GM18511 (cell line): Measurements from ENCODE around the gene PUS10.
"Not testable (repeated sequence)": the region's sequence is repeated elsewhere in the genome, so short reads cannot be mapped to it uniquely, and the experiment has no call there.

Source experiments
- ATAC-seq: cut with Tn5 transposase; IDR thresholded peaks from one replicate; pipeline ENCODE4 v1.9.1; 2021; ENCODE audit warnings: mild to moderate bottlenecking, moderate library complexity; ENCODE audit not compliant: unreplicated experiment

PUS10 gene

DNA sequence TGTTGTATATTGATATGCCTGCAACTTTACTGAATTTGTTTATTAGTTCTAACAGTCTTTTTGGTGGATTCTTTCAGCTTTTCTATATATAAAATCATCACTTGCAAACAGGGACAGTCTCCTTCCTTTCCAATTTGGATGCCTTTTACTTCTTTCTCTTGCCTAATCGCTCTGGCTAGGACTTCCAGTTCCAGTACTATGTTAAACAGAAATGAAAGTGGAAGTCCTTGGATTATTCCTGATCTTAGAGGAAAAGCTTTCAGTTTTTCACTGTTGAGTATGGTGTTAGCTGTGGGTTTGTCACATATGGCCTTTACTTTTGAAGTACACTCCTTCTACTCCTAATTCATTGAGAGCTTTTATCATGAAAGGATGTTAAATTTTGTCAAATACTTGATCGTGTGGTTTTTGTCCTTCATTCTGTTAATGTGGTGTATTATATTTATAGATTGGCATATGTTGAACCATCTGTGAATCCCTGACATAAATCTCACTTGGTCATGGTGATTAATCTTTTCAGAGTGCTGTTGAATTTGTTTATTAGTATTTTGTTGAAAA, 83.8 kb downstream of the PUS10 start:
- ATAC-seq = no peak

DNA sequence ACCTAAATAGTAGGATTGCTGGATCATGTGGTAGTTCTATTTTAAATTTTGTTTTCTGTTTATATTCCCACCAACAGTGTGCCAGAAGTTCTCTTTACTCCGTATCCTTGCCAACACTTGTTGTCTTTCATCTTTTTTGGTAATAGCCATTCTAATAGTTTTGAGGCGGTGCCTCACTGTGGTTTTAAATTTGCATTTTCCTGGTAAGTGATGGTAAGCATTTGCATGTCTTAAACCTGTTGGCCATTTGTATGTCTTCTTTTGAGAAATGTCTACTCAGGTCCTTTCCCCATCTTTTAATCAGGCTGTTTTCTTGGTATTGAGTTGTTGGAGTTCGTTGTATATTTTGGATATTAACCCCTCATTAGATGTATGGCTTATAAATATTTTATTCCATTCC, 85.1 kb downstream of the PUS10 start:
- ATAC-seq = no peak

DNA sequence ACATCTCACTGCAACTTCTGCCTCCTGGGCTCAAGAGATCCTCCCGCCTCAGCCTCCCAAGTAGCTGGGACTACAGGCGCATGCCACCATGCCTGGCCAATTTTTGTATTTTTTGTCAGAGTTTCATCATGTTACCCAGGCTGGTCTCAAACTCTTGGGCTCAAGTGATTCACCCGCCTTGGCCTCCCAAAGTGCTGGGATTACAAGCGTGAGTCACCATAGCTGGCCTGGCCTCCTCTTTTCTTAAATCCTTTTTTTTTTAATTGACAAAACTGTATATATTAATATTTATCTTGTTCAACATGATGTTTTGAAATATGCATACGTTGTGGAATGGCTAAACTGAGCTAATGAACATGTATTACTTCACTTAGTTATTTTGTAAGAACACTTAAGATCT, 86.0 kb downstream of the PUS10 start:
- not testable (repeated sequence) for ATAC-seq

DNA sequence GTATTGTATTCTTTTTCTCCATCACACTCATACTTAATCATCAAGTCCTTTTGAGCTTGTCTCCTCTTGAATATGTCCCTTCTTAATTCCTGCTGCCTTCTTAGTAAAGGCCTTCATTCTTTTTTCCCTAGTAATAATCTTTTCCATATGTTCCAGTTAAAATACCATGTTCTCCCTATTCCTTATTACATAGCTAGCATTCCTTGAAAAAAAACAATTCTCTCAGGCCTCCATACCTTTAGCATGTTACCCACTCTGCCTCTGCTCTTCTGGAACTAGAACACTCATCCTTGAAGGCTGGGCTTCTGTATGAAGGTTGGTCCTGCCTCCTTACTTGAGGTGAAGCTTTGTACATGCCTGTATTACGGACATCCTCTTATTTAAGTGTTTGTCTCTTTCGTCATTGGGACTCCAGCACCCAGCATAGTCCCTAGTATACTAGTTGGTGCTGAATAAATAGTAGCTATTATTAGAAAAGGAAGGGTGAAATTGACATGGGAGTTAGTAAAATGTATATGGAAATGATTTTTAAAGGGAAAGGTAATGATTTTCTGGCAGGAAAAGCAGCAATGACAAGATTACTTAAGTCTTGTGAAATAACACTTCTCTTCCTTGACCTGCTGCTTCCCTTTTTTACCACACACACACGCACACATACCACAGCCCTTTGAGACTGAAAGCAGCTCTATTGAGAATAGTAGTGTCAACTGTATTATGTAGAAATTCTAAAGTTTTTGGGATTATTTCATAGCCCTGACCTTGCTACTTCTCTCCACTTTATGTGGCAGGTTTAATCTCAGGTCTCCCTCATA, 91.1 kb downstream of the PUS10 start:
- no peak for ATAC-seq

DNA sequence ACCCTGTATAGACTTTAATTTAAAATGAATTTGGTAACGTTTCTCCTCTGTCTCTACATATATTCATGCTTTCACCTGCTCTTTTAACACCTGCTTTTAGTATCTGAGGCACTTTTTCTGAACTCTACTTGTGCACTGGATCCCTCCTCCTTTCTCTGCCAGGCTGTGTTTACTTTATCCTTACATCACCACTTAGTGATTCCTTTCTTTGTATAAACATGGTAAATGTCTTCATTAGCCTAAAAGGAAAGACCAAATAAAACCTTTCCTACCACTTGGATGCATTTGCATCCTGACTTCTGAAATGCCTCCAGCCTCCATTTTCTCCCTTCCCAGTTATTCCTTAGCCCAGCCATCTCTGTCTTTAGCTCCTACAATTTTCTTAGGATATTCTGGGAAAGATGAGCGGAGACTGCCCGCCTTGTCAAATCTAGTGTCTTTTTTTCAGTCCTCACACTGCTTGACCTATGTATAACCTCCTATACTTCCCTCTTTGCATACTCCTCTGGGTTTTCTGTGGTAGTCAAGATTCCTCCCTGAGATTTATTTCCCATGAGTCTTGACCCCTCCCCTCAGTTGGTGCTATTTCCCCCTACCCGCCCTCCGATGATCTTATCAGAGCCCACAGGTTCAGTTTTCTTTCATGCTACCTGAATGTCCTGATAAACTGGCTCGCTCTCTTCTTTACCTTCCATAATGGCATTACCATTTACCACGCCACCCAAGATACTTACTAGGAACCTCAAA, 91.9 kb downstream of the PUS10 start:
- no peak for ATAC-seq

DNA sequence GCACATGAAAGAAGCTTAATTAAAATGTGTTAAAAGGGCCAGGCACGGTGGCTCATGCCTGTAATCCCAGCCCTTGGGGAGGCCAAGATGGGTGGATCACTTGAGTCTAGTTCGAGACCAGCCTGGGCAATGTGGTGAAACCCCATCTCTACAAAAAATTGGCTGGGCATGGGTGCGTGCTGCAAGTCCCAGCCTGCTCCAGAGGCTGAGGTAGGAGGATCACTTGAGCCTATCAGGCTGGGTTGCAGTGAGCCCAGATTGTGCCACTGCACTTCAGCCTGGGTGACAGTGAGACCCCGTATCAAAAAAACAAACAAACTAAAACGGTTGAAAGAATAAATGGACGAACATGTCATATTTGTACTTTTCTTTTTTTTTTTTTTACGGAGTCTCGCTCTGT, 110.7 kb downstream of the PUS10 start:
- no peak for ATAC-seq

DNA sequence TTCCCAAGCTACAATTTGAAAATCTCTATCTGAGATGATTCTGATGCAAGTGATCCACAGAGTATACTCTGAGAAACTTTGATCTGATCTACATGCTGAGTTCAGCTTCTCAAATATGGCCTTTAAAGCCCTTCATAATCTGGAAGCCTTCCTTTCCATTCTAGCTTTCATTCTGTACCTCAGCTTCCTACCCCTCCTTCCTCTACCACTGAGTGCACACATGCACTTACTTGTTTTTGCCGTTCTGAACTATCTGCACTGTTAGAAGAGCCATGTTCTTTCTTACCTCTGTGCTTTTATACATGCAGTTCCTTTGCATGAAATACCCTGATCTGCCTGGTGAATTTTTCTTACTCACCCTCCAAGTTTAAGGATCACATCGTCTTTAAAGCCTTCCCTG, 111.7 kb downstream of the PUS10 start:
- ATAC-seq = no peak

DNA sequence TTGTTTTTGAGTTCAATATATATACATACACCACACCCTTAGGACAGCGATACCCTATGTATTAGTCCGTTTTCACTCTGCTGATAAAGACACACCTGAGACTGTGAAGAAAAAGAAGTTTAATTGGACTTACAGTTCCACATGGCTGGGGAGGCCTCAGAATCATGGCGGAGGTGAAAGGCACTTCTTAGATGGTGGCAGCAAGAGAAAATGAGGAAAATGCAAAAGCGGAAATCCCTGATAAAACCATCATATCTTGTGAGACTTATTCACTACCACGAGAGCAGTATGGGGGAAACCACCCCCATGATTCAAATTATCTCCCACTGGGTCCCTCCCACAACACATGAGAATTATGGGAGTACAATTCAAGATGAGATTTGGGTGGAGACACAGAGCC, 112.2 kb downstream of the PUS10 start:
- ATAC-seq = not testable (repeated sequence)

DNA sequence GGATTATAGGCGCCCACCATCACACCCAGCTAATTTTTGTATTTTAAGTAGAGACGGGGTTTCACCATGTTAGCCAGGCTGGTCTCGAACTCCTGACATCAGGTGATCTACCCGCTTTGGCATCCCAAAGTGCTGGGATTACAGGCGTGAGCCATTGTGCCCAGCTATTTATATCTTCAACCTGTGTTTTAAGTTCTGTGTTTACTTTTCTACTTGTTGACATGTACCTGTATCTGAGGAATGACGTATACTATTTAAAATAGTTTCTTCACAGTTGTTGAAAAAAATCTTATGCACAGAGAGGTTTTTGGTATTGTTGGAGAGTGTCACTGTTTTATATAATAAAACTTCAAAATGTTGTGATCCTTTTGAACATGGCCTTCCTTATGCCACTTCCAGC, 116.8 kb downstream of the PUS10 start:
- ATAC-seq = not testable (repeated sequence)

DNA sequence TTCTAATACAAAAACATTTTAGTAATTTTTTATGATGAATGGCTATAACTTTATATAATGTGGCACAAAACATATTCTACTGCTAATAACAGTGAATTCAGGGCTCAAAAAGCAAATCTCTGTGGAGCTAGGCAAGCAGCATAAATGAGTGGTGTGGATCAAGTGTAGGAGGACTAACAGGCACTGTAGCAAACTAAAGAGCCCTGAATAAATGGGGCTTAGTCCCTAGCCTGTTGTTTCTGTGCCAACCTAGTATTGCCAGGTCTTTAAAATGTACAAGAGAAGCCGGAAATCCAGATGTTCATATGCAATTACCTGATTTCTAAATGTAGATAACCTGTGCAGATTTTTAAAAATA, 118.2 kb downstream of the PUS10 start:
- peak; percentile 36 for ATAC-seq

DNA sequence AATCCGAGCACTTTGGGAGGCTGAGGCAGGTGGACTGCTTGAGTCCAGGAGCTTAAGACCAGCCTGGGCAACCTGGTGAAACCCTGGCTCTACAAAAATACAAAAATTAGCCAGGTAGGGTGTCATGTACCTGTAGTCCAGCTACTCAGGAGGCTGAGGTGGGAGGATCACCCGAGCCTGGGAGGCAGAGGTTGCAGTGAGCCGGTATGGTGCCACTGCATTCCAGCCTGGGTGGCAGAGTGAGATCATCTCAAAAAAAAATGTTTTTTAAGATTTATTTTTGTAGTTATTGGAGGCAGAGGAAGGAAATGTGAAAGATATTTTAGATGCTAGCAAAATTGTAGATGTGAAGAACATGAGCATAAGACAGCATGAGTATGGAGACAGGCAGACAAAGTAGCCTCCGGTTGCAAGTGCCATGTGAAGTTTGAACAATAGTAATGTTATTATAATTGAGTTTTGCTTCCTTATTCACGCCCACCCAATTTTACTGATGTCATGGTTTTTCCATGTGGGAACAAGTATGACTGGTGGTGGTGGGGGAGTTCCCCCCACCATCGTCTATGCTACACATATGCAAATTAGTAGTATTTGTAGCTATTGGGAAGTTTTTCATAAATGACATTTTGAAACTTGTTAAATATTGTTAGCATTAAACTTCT, 118.7 kb downstream of the PUS10 start:
- ATAC-seq = peak; percentile 67

DNA sequence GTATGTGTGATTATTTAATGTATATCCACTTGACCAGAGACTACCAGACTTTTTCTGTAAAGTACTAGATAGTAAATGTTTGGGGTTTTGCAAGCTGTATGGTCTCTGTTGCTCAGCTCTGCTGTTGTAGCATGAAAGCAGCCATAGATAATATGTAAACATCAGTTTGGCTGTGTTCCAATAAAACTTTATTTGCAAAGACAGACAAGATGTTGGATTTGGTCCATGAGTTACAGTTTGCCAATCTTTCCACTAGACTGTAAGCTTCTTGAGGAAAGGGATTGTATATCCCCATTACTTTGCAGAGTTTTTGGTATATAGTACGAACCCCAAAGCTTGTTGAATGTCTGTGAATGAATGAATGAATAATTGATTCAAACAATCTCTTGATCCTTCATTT, 119.5 kb downstream of the PUS10 start:
- no peak for ATAC-seq
